Neuronal stem cell (in vitro differentiated cells): ENCODE results near the gene PARP6.

Experiments used
- DNase-seq: peaks from one replicate; pipeline ENCODE4 v3.0.0-alpha.2; 2013; ENCODE audit warnings: low spot score
- H2AFZ ChIP-seq: one replicate; pipeline ENCODE4 v1.6.1; 2013; ENCODE audit warnings: mild to moderate bottlenecking, low read length, inconsistent platforms
- H2AK5ac ChIP-seq: 2 replicates; pipeline ENCODE4 v1.6.1; 2013; ENCODE audit warnings: low read depth, mild to moderate bottlenecking, inconsistent platforms, low read length, moderate library complexity, mixed read lengths
- H2BK120ac ChIP-seq: 2 replicates; pipeline ENCODE4 v1.6.1; 2013; ENCODE audit warnings: low read depth, mild to moderate bottlenecking, inconsistent platforms, low read length, moderate library complexity, mixed read lengths
- H2BK12ac ChIP-seq: one replicate; pipeline ENCODE4 v1.6.1; 2013; ENCODE audit warnings: low read length, inconsistent platforms
- H2BK15ac ChIP-seq: 2 replicates; pipeline ENCODE4 v1.6.1; 2013; ENCODE audit warnings: mild to moderate bottlenecking, low read length, inconsistent platforms, mixed read lengths
- H2BK5ac ChIP-seq: one replicate; pipeline ENCODE4 v1.6.1; 2013; ENCODE audit warnings: inconsistent platforms, mild to moderate bottlenecking, low read length, moderate library complexity
- H3K14ac ChIP-seq: one replicate; pipeline ENCODE4 v1.6.1; 2013; ENCODE audit warnings: low read length, inconsistent platforms
- H3K18ac ChIP-seq: 2 replicates; pipeline ENCODE4 v1.6.1; 2013; ENCODE audit warnings: low read length, inconsistent platforms
- H3K23ac ChIP-seq: 2 replicates; pipeline ENCODE4 v1.6.1; 2013; ENCODE audit warnings: low read depth, mild to moderate bottlenecking, mixed read lengths, low read length, inconsistent platforms; ENCODE audit not compliant: poor library complexity
- H3K27ac ChIP-seq: replicated peaks from 3 replicates; pipeline ENCODE4 v1.5.1; 2013; ENCODE audit warnings: low read length, inconsistent platforms
- H3K27me3 ChIP-seq, 3 experiments: 2 replicates each; pipeline ENCODE4 v1.6.1; 2013; ENCODE audit warnings: low read length in 3 of 3, mild to moderate bottlenecking in 2 of 3, inconsistent platforms in 1 of 3, low read depth in 1 of 3, mixed read lengths in 1 of 3, moderate library complexity in 1 of 3; ENCODE audit not compliant: control insufficient read depth in 3 of 3, insufficient read depth in 3 of 3
- H3K36me3 ChIP-seq, 2 donors: replicated peaks in 1 of 2; 2 replicates each; pipeline ENCODE4 v1.6.1; 2013; ENCODE audit warnings: low read length in 2 of 2; ENCODE audit not compliant: control insufficient read depth in 2 of 2, insufficient read depth in 2 of 2
- H3K4ac ChIP-seq: 2 replicates; pipeline ENCODE4 v1.6.1; 2013; ENCODE audit warnings: inconsistent platforms, mild to moderate bottlenecking, low read length, moderate library complexity
- H3K4me1 ChIP-seq, 2 donors: 1 replicate in 1 of 2; 2 replicates in 1 of 2; pipeline ENCODE4 v1.6.1; 2013; ENCODE audit warnings: low read length in 2 of 2, low read depth in 1 of 2; ENCODE audit not compliant: control insufficient read depth in 2 of 2, insufficient read depth in 1 of 2
- H3K4me2 ChIP-seq: one replicate; pipeline ENCODE4 v1.6.1; 2013; ENCODE audit warnings: mild to moderate bottlenecking, low read length, inconsistent platforms; ENCODE audit not compliant: insufficient read depth, poor library complexity, severe bottlenecking
- H3K4me3 ChIP-seq, 2 donors: 2 replicates each; pipeline ENCODE4 v1.5.1; 2013; ENCODE audit warnings: low read length in 2 of 2, mild to moderate bottlenecking in 2 of 2, inconsistent platforms in 1 of 2, moderate library complexity in 1 of 2
- H3K79me1 ChIP-seq: one replicate; pipeline ENCODE4 v1.6.1; 2013; ENCODE audit warnings: low read depth, mild to moderate bottlenecking, inconsistent platforms, low read length, moderate library complexity
- H3K9ac ChIP-seq: one replicate; pipeline ENCODE4 v1.6.1; 2013; ENCODE audit warnings: mild to moderate bottlenecking, low read depth, low read length, inconsistent platforms; ENCODE audit not compliant: poor library complexity
- H3K9me3 ChIP-seq, 2 donors: replicated peaks in 1 of 2; 2 replicates each; pipeline versions ENCODE3 to v1.6.1; 2013; ENCODE audit warnings: low read length in 2 of 2, mild to moderate bottlenecking in 2 of 2, inconsistent platforms in 1 of 2, low read depth in 1 of 2, mixed read lengths in 1 of 2, moderate library complexity in 1 of 2; ENCODE audit not compliant: control insufficient read depth in 2 of 2, insufficient read depth in 1 of 2
- H4K8ac ChIP-seq: one replicate; pipeline ENCODE4 v1.6.1; 2013; ENCODE audit warnings: low read depth, mild to moderate bottlenecking, inconsistent platforms, low read length, moderate library complexity
- H4K91ac ChIP-seq: one replicate; pipeline ENCODE4 v1.6.1; 2013; ENCODE audit warnings: low read length, low read depth, mild to moderate bottlenecking, inconsistent platforms; ENCODE audit not compliant: poor library complexity
- WGBS, 2 donors: extraction: QIAGEN DNeasy Blood & Tissue Kit; methylation state at CpG; one replicate each; pipeline ENCODE4 v1.1.7; 2013; ENCODE audit warnings: missing lambda C conversion rate in 2 of 2, mixed read lengths in 1 of 2; ENCODE audit not compliant: insufficient read length in 2 of 2, insufficient replicate concordance in 1 of 2; ENCODE audit errors: extremely low coverage in 2 of 2; 5-methylcytosine and 5-hydroxymethylcytosine counted together

PARP6 gene

DNA sequence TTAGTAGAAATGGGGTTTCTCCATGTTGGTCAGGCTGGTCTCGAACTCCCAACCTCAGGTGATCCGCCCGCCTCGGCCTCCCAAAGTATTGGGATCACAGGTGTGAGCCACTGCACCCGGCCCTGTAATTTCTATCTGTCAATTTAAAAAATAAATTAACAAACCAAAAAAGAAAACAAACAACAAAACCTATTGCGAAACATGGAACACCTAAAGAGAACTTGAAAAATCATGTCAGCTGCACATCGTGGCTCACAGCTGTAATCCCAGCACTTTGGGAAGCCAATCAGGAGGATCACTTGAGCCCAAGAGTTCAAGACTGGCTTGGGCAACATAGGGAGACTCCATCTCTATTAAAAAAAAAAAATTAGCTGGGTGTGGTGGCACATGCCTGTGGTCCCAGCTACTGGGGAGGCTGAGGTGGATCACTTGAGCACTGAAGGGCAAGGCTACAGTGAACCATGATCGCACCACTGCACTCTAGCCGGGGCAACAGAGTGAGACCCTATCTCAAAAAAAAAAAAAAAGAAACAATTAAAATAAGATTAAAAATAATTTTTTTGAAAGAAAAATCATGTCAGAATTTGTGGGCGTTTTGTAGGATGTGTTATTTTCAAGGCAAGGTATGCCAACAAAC lies 19.6 kb downstream of the PARP6 start:
- Histone ChIP-seq H3K4ac (no peak overlapping the region), H3K4me3 (no peak overlapping the region), H2AK5ac (no peak overlapping the region), H2AFZ (no peak overlapping the region), H2BK15ac (no peak overlapping the region), H3K4me1 (no peaks in the 10 kb centered on the region), H3K27ac (no peak overlapping the region), H2BK120ac (no peak overlapping the region), H2BK12ac (no peak overlapping the region), H3K36me3 (peaks cover 26 to 96% of the 10 kb centered on the region in 2 donors), H3K4me2 (no peak overlapping the region), H3K79me1 (no peaks in the 10 kb centered on the region), H2BK5ac (no peak overlapping the region), H4K8ac (no peak overlapping the region), H3K23ac (no peak overlapping the region), H4K91ac (no peak overlapping the region), H3K9ac (no peak overlapping the region), H3K27me3 (no peaks in the 10 kb centered on the region), H3K9me3 (no peaks in the 10 kb centered on the region), H3K18ac (no peak overlapping the region), H3K14ac (no peak overlapping the region)
- 100% methylated on average over 1 of the region's 10 CpGs for WGBS, 2 donors
- DNase-seq: no peak

DNA sequence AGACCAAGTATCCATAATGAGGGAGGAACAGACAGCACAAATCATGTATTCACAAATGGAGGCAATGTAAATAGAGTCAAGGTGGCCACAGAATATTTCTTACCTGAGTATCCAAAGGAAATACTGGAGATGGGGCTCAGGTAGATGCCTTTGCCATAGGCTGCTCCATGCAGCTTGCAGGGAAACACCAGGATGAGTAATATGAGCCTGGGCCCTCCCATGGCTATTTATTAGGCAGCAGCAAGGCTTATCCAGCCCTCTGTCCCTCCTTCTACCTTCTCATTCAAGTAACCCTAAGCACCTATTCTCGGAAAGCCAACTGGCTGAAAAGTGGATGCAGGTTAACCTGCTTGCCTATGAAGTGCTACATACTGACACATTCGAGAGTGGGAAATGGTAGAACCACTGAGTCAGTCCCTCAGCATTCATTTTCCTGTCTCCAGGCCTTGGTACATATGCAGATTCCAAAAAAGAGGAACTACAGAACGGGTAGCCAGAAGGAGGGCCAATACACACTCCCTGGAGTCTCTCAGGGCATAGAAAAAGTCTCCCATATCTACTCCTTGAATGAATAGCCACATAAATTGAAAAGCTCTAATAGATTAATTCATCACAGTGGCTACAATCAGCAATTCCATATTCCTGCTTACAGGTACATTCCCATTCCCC lies 23.1 kb downstream of the PARP6 start:
- Histone ChIP-seq H3K4ac (no peak overlapping the region), H3K36me3 (peaks cover 20 to 89% of the 10 kb centered on the region in 2 donors), H3K9me3 (no peaks in the 10 kb centered on the region), H3K79me1 (no peaks in the 10 kb centered on the region), H2BK15ac (no peak overlapping the region), H3K18ac (no peak overlapping the region), H3K4me3 (no peak overlapping the region), H3K23ac (no peak overlapping the region), H3K14ac (no peak overlapping the region), H4K8ac (no peak overlapping the region), H4K91ac (no peak overlapping the region), H3K27me3 (no peaks in the 10 kb centered on the region), H2AFZ (no peak overlapping the region), H2AK5ac (no peak overlapping the region), H2BK120ac (no peak overlapping the region), H3K27ac (no peak overlapping the region), H2BK12ac (no peak overlapping the region), H3K4me2 (no peak overlapping the region), H2BK5ac (no peak overlapping the region), H3K4me1 (no peaks in the 10 kb centered on the region), H3K9ac (no peak overlapping the region)
- WGBS, 2 donors: no CpG with 5 or more reads among the region's 3 CpGs
- no peak for DNase-seq

- Histone ChIP-seq H3K4me1 (no peaks in the 10 kb centered on the region), H3K79me1 (no peaks in the 10 kb centered on the region), H2BK15ac (no peak overlapping the region), H3K4me2 (no peak overlapping the region), H2BK5ac (no peak overlapping the region), H3K9me3 (no peaks in the 10 kb centered on the region), H2BK120ac (no peak overlapping the region), H3K27me3 (no peaks in the 10 kb centered on the region), H3K18ac (no peak overlapping the region), H3K23ac (no peak overlapping the region), H3K14ac (no peak overlapping the region), H3K27ac (no peak overlapping the region), H2AK5ac (no peak overlapping the region), H3K9ac (no peak overlapping the region), H2BK12ac (no peak overlapping the region), H4K8ac (no peak overlapping the region), H3K36me3 (peaks cover 20 to 89% of the 10 kb centered on the region in 2 donors), H3K4ac (no peak overlapping the region), H4K91ac (no peak overlapping the region), H2AFZ (no peak overlapping the region), H3K4me3 (no peak overlapping the region)
- DNase-seq: no peak
- no CpG with 5 or more reads among the region's 1 CpG for WGBS, 2 donors
Measured at GRCh38 chr15:72248514-72248913, 23.8 kb downstream of the PARP6 start.

GRCh38 chr15:72242775-72243370 lies 29.5 kb downstream of the PARP6 start:
- Histone ChIP-seq H2BK15ac (no peak overlapping the region), H2BK120ac (no peak overlapping the region), H4K91ac (no peak overlapping the region), H3K4me1 (peaks cover 0 to 3% of the 10 kb centered on the region in 2 donors), H4K8ac (no peak overlapping the region), H3K14ac (no peak overlapping the region), H3K4ac (no peak overlapping the region), H3K4me3 (no peak overlapping the region), H3K9me3 (no peaks in the 10 kb centered on the region), H3K27ac (no peak overlapping the region), H3K9ac (no peak overlapping the region), H3K79me1 (no peaks in the 10 kb centered on the region), H2BK12ac (no peak overlapping the region), H3K18ac (no peak overlapping the region), H3K23ac (no peak overlapping the region), H2BK5ac (no peak overlapping the region), H2AFZ (no peak overlapping the region), H3K27me3 (no peaks in the 10 kb centered on the region), H3K36me3 (peaks cover 13 to 84% of the 10 kb centered on the region in 2 donors), H2AK5ac (no peak overlapping the region), H3K4me2 (no peak overlapping the region)
- no CpG with 5 or more reads among the region's 2 CpGs for WGBS, 2 donors
- no peak for DNase-seq
